Fibroblast of the aortic adventitia (primary cell): ENCODE results near the gene SNIP1. TPM values are rescaled to one million over a fixed set of nuclear protein-coding genes. Genes with fewer than 3 reads are reported as not detected.

ENCODE experiments used
- DNase-seq: peaks from one replicate; pipeline ENCODE4 v3.0.0-alpha.2; 2010; ENCODE audit warnings: low read depth
- H3K4me3 ChIP-seq: 2 replicates; pipeline ENCODE4 v1.5.1; 2011; ENCODE audit warnings: low read depth, mild to moderate bottlenecking, control low read depth, low read length, moderate library complexity
- CTCF ChIP-seq: IDR thresholded peaks from 2 replicates; pipeline ENCODE4 v1.5.1; 2011; ENCODE audit warnings: mild to moderate bottlenecking, low read length, control low read depth, inconsistent platforms; ENCODE audit not compliant: insufficient read depth
- total RNA-seq: library from RNA; depleted of rRNA; stranded (reverse); fragments of >200 nt; gene quantifications from 2 replicates; pipeline ENCODE4 v1.2.3, GENCODE V29; 2012; ENCODE audit warnings: low replicate concordance

SNIP1 gene
- total RNA-seq, 1 donor: 12.9 TPM

GRCh38 chr1:37502104-37502503 lies 52.0 kb downstream of the SNIP1 start:
- no peak for DNase-seq
- H3K4me3 ChIP-seq: no peak overlapping the region
- TF ChIP-seq CTCF: no peak

- DNase-seq: no peak
- H3K4me3 ChIP-seq: no peak overlapping the region
- TF ChIP-seq CTCF: no peak
These were observed 52.4 kb downstream of the SNIP1 start for GRCh38 chr1:37501661-37502060.

- H3K4me3 ChIP-seq: no peak overlapping the region
- peak; percentile 70 for DNase-seq
- TF ChIP-seq CTCF: no peak
These were observed 55.0 kb downstream of the SNIP1 start for GRCh38 chr1:37498872-37499617.

- no peak for DNase-seq
- no peak for TF ChIP-seq CTCF
- no peak overlapping the region for H3K4me3 ChIP-seq
These were observed 56.3 kb downstream of the SNIP1 start for GRCh38 chr1:37497832-37498231.

- TF ChIP-seq CTCF: no peak
- no peak for DNase-seq
- no peak overlapping the region for H3K4me3 ChIP-seq
These were observed 58.2 kb downstream of the SNIP1 start for GRCh38 chr1:37495875-37496274.

GRCh38 chr1:37493336-37494098 lies 60.6 kb downstream of the SNIP1 start:
- no peak for TF ChIP-seq CTCF
- DNase-seq: no peak
- no peak overlapping the region for H3K4me3 ChIP-seq
